HG02763 (cell line): Measurements from ENCODE around the gene MYCBPAP.

Source experiments
- ATAC-seq: cut with Tn5 transposase; IDR thresholded peaks from one replicate; pipeline ENCODE4 v1.9.1; 2021; ENCODE audit warnings: mild to moderate bottlenecking, moderate library complexity; ENCODE audit not compliant: unreplicated experiment

Gene MYCBPAP

GRCh38 chr17:50536683-50537646 lies 28.7 kb downstream of the MYCBPAP start:
- no peak for ATAC-seq

GRCh38 chr17:50537721-50538548 lies 29.7 kb downstream of the MYCBPAP start:
- no peak for ATAC-seq

- no peak for ATAC-seq
These were observed 30.5 kb downstream of the MYCBPAP start for GRCh38 chr17:50538549-50539410.

- ATAC-seq = no peak
These were observed 31.7 kb downstream of the MYCBPAP start for GRCh38 chr17:50539762-50540559.

GRCh38 chr17:50540560-50541401 lies 32.5 kb downstream of the MYCBPAP start:
- no peak for ATAC-seq

- ATAC-seq = no peak
These were observed 33.1 kb downstream of the MYCBPAP start for GRCh38 chr17:50541402-50541715.

- ATAC-seq = peak; percentile 72
These were observed 33.8 kb downstream of the MYCBPAP start for GRCh38 chr17:50541716-50542688.

- ATAC-seq = no peak
These were observed 34.8 kb downstream of the MYCBPAP start for GRCh38 chr17:50542795-50543774.

- no peak for ATAC-seq
These were observed 36.3 kb downstream of the MYCBPAP start for GRCh38 chr17:50544516-50544915.

- ATAC-seq = no peak
These were observed 37.1 kb downstream of the MYCBPAP start for GRCh38 chr17:50545311-50545710.

- ATAC-seq = no peak
These were observed 38.4 kb downstream of the MYCBPAP start for GRCh38 chr17:50546701-50547034.

GRCh38 chr17:50547035-50547735 lies 38.9 kb downstream of the MYCBPAP start, which contains the start of gene SPATA20:
Gene SPATA20 (plus strand): TSS chr17:50547174. CDS start chr17:50547209, 35 bp downstream.
- peak; percentile 63 for ATAC-seq

- no peak for ATAC-seq
These were observed 39.5 kb downstream of the MYCBPAP start for GRCh38 chr17:50547736-50548083.

- no peak for ATAC-seq
These were observed 40.6 kb downstream of the MYCBPAP start for GRCh38 chr17:50548831-50549230.

GRCh38 chr17:50549256-50549941 lies 41.2 kb downstream of the MYCBPAP start:
- ATAC-seq = no peak

- no peak for ATAC-seq
These were observed 41.7 kb downstream of the MYCBPAP start for GRCh38 chr17:50549969-50550368.
